Neural progenitor cell (in vitro differentiated cells): Measurements from ENCODE around the gene CD99.

ENCODE experiments used
- EZH2 ChIP-seq: fragments of 200-600 bp; sonication (generic); IDR thresholded peaks from 2 replicates; pipeline ENCODE4 v1.6.1; 2017; ENCODE audit warnings: antibody characterized with exemption, mild to moderate bottlenecking, moderate library complexity
- TF ChIP-seq, protein P1 (sequence below): fragments of 200-600 bp; sonication (generic); IDR thresholded peaks from 2 replicates; pipeline ENCODE4 v1.5.1; 2017; ENCODE audit warnings: antibody characterized with exemption, mild to moderate bottlenecking

DNA sequence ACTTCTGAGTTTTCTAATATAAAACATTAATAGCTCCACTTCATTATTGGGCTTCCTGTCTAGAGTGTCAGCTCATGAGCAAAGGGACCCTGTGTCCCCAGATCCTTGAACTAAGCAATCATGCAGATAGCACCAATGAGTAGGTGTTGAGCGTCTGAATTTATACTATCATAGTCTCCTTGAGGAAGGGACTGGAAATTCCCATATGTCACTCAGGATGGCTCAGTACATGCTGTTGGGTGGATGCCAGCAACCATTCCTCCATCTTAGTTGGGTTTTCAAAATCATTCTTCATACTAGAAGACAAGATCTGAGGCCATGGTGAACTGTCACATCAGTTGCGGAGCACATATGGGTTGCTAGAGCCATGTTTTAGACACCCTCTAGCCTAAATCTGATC is 27.7 kb downstream of the CD99 start:
- TF ChIP-seq, protein P1, sequence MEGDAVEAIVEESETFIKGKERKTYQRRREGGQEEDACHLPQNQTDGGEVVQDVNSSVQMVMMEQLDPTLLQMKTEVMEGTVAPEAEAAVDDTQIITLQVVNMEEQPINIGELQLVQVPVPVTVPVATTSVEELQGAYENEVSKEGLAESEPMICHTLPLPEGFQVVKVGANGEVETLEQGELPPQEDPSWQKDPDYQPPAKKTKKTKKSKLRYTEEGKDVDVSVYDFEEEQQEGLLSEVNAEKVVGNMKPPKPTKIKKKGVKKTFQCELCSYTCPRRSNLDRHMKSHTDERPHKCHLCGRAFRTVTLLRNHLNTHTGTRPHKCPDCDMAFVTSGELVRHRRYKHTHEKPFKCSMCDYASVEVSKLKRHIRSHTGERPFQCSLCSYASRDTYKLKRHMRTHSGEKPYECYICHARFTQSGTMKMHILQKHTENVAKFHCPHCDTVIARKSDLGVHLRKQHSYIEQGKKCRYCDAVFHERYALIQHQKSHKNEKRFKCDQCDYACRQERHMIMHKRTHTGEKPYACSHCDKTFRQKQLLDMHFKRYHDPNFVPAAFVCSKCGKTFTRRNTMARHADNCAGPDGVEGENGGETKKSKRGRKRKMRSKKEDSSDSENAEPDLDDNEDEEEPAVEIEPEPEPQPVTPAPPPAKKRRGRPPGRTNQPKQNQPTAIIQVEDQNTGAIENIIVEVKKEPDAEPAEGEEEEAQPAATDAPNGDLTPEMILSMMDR = no peak
- no peak for TF ChIP-seq EZH2
